Liver (tissue), 9 donors: ENCODE data around the gene DSG3. TPM values are rescaled to one million over a fixed set of nuclear protein-coding genes. Genes with fewer than 3 reads are reported as not detected.

Source experiments
- DNase-seq: peaks from one replicate; pipeline ENCODE4 v3.0.0-alpha.2; 2017; ENCODE audit warnings: low spot score
- H3K27ac ChIP-seq, 2 donors: one replicate each; pipeline ENCODE4 v1.7.0; 2013; ENCODE audit warnings: inconsistent platforms in 2 of 2, low read length in 2 of 2, control low read depth in 1 of 2, low read depth in 1 of 2, mild to moderate bottlenecking in 1 of 2
- H3K27me3 ChIP-seq, 4 donors: one replicate each; pipeline versions ENCODE4 v1.6.1 to v1.7.0; 2013; ENCODE audit warnings: low read length in 3 of 4, inconsistent platforms in 1 of 4, mild to moderate bottlenecking in 1 of 4, moderate library complexity in 1 of 4; ENCODE audit not compliant: control insufficient read depth in 4 of 4, insufficient read depth in 4 of 4
- H3K36me3 ChIP-seq, 4 donors: one replicate each; pipeline versions ENCODE4 v1.6.1 to v1.7.0; 2013; ENCODE audit warnings: low read length in 3 of 4, mild to moderate bottlenecking in 3 of 4, low read depth in 1 of 4, moderate library complexity in 1 of 4; ENCODE audit not compliant: control insufficient read depth in 4 of 4, insufficient read depth in 3 of 4
- H3K4me1 ChIP-seq, 4 donors: one replicate each; pipeline versions ENCODE4 v1.6.1 to v1.7.0; 2013; ENCODE audit warnings: low read length in 3 of 4, mild to moderate bottlenecking in 3 of 4, moderate library complexity in 1 of 4; ENCODE audit not compliant: control insufficient read depth in 4 of 4, insufficient read depth in 4 of 4
- H3K4me3 ChIP-seq, 3 donors: one replicate each; pipeline versions ENCODE4 v1.6.1 to v1.7.0; 2013; ENCODE audit warnings: low read length in 3 of 3, control low read depth in 1 of 3, low read depth in 1 of 3, mild to moderate bottlenecking in 1 of 3
- H3K9ac ChIP-seq, 2 donors: one replicate each; pipeline ENCODE4 v1.7.0; 2013; ENCODE audit warnings: low read length in 2 of 2, mild to moderate bottlenecking in 2 of 2, moderate library complexity in 2 of 2, control low read depth in 1 of 2, low read depth in 1 of 2
- H3K9me3 ChIP-seq, 4 donors: one replicate each; pipeline versions ENCODE4 v1.6.1 to v1.7.0; 2013; ENCODE audit warnings: low read length in 3 of 4; ENCODE audit not compliant: control insufficient read depth in 4 of 4
- ATF3 ChIP-seq: IDR thresholded peaks from 2 replicates; pipeline ENCODE4 v1.6.1; 2016; ENCODE audit warnings: antibody characterized with exemption
- CTCF ChIP-seq: fragments of 150-350 bp; IDR thresholded peaks from 2 replicates; pipeline ENCODE4 v1.5.1; 2017; ENCODE audit warnings: improper control_type of control experiment, low read depth, low read length; ENCODE audit not compliant: missing input control
- EGR1 ChIP-seq, 2 donors: IDR thresholded peaks; 2 replicates each; pipeline ENCODE4 v1.6.1; 2016 to 2018; ENCODE audit warnings: antibody characterized with exemption in 2 of 2, low read depth in 2 of 2
- FOXA1 ChIP-seq: IDR thresholded peaks from 2 replicates; pipeline ENCODE4 v1.6.1; 2016; ENCODE audit warnings: antibody characterized with exemption
- HNF4A ChIP-seq, 2 donors: conservative IDR thresholded peaks; 2 replicates each; pipeline ENCODE4 v1.6.1; 2016; ENCODE audit warnings: antibody characterized with exemption in 2 of 2, mild to moderate bottlenecking in 2 of 2
- HNF4G ChIP-seq: IDR thresholded peaks from 2 replicates; pipeline ENCODE4 v1.6.1; 2016; ENCODE audit warnings: antibody characterized with exemption
- JUND ChIP-seq, 2 donors: IDR thresholded peaks; 2 replicates each; pipeline ENCODE4 v1.6.1; 2016; ENCODE audit warnings: antibody characterized with exemption in 2 of 2
- MAX ChIP-seq: IDR thresholded peaks from 2 replicates; pipeline ENCODE4 v1.6.1; 2016; ENCODE audit warnings: antibody characterized with exemption
- NR2F2 ChIP-seq: IDR thresholded peaks from 2 replicates; pipeline ENCODE4 v1.6.1; 2016; ENCODE audit warnings: antibody characterized with exemption
- RAD21 ChIP-seq, 2 donors: IDR thresholded peaks; 2 replicates each; pipeline ENCODE4 v1.6.1; 2016; ENCODE audit warnings: antibody characterized with exemption in 2 of 2, mild to moderate bottlenecking in 2 of 2
- REST ChIP-seq: IDR thresholded peaks from 2 replicates; pipeline ENCODE4 v1.6.1; 2016; ENCODE audit warnings: antibody characterized with exemption, mild to moderate bottlenecking
- RXRA ChIP-seq, 2 donors: IDR thresholded peaks; 2 replicates each; pipeline ENCODE4 v1.6.1; 2017 to 2018; ENCODE audit warnings: antibody characterized with exemption in 2 of 2, mild to moderate bottlenecking in 1 of 2
- SP1 ChIP-seq: IDR thresholded peaks from 2 replicates; pipeline ENCODE4 v1.6.1; 2018; ENCODE audit warnings: antibody characterized with exemption, mild to moderate bottlenecking
- TAF1 ChIP-seq: conservative IDR thresholded peaks from 2 replicates; pipeline ENCODE4 v1.6.1; 2016; ENCODE audit warnings: antibody characterized with exemption, mild to moderate bottlenecking
- YY1 ChIP-seq: IDR thresholded peaks from 2 replicates; pipeline ENCODE4 v1.6.1; 2016; ENCODE audit warnings: antibody characterized with exemption, mild to moderate bottlenecking
- ZBTB33 ChIP-seq: IDR thresholded peaks from 2 replicates; pipeline ENCODE4 v1.6.1; 2016; ENCODE audit warnings: antibody characterized with exemption
- WGBS: extraction: QIAGEN DNeasy Blood & Tissue Kit; methylation state at CpG from one replicate; pipeline ENCODE4 v1.1.7; 2013; 5-methylcytosine and 5-hydroxymethylcytosine counted together
- polyA plus RNA-seq, 2 donors: library from polyadenylated mRNA; stranded (reverse) in 1 of 2; unstranded in 1 of 2; fragments of 200-250 nt in 1 of 2; fragments of >200 nt in 1 of 2; fragmentation: Nextera tagmentation in 1 of 2; extraction: Ambion mirVana in 1 of 2; gene quantifications; one replicate each; pipeline versions ENCODE4 v1.2.1 to v1.2.3, GENCODE V29; 2013 to 2015
- total RNA-seq, 2 donors: library from RNA; depleted of rRNA; stranded (reverse); fragments of >200 nt; gene quantifications; one replicate each; pipeline ENCODE4 v1.2.3, GENCODE V29; 2014
- donor health status: healthy.
- donor health status: healthy.
- donor health status: healthy.
- donor health status: healthy.
- donor health status: healthy.

Gene DSG3
- total and polyA plus RNA-seq, 4 donors: not detected

- no peak for DNase-seq
- Histone ChIP-seq H3K36me3 (no peaks in the 10 kb centered on the region), H3K9ac (peak overlapping the region in 1 of 2 donors; percentile 43), H3K4me3 (peak overlapping the region; percentile 7 to 39 (median 18)), H3K27me3 (no peaks in the 10 kb centered on the region), H3K27ac (peak overlapping the region; percentile 82), H3K9me3 (no peaks in the 10 kb centered on the region), H3K4me1 (peaks cover 5 to 20% (median 17%) of the 10 kb centered on the region in 4 donors)
- TF ChIP-seq CTCF: no peak
- TF ChIP-seq FOXA1: no peak
- TF ChIP-seq TAF1: no peak
- no peak for TF ChIP-seq MAX
- no peak for TF ChIP-seq RXRA (IDR thresholded peaks at IDR 0.05)
- TF ChIP-seq HNF4A (conservative IDR thresholded peaks at IDR 0.05): peak in 1 of 2 donors; percentile 3
- TF ChIP-seq NR2F2: no peak
- no peak for TF ChIP-seq SP1
- TF ChIP-seq YY1: peak; percentile 13
Observed at GRCh38 chr18:31402026-31402373, 45.5 kb upstream of the DSG3 start.

- Histone ChIP-seq H3K36me3 (no peaks in the 10 kb centered on the region), H3K27me3 (no peaks in the 10 kb centered on the region), H3K4me1 (peaks cover 3 to 19% (median 14%) of the 10 kb centered on the region in 4 donors), H3K4me3 (no peak overlapping the region), H3K9me3 (no peaks in the 10 kb centered on the region), H3K27ac (peak overlapping the region in 1 of 2 donors; percentile 31), H3K9ac (no peak overlapping the region)
- WGBS: 34% methylated on average over 2 of the region's 2 CpGs
- no peak for TF ChIP-seq RXRA (IDR thresholded peaks at IDR 0.05)
- TF ChIP-seq HNF4A (conservative IDR thresholded peaks at IDR 0.05): peak; percentile 40 to 75
- no peak for DNase-seq
Observed at GRCh38 chr18:31403409-31403808, 44.1 kb upstream of the DSG3 start.

GRCh38 chr18:31407649-31408048, 39.9 kb upstream of the DSG3 start:
- 93% methylated on average over 3 of the region's 3 CpGs for WGBS
- H3K9me3 ChIP-seq: no peaks in the 10 kb centered on the region
- no peak for DNase-seq
- H3K4me3 ChIP-seq: no peak overlapping the region
- no peak overlapping the region for H3K9ac ChIP-seq
- peaks cover 3 to 9% (median 5%) of the 10 kb centered on the region in 4 donors for H3K4me1 ChIP-seq
- no peaks in the 10 kb centered on the region for H3K36me3 ChIP-seq
- H3K27ac ChIP-seq: no peak overlapping the region
- no peak for TF ChIP-seq CTCF
- no peak for TF ChIP-seq ATF3
- TF ChIP-seq FOXA1: no peak
- no peak for TF ChIP-seq ZBTB33
- no peak for TF ChIP-seq YY1
- TF ChIP-seq EGR1 (IDR thresholded peaks at IDR 0.05; ENCODE audit: low read depth in 2 of 2): no peak
- TF ChIP-seq JUND (IDR thresholded peaks at IDR 0.05): no peak
- TF ChIP-seq SP1: no peak
- no peak for TF ChIP-seq RAD21 (IDR thresholded peaks at IDR 0.05)
- no peak for TF ChIP-seq HNF4A (conservative IDR thresholded peaks at IDR 0.05)
- TF ChIP-seq HNF4G: no peak
- no peak for TF ChIP-seq MAX
- TF ChIP-seq REST: no peak
- no peaks in the 10 kb centered on the region for H3K27me3 ChIP-seq
